HepG2 (cell line): ENCODE measurements around the gene RHBDL3. TPM values are rescaled to one million over a fixed set of nuclear protein-coding genes. Genes with fewer than 3 reads are reported as not detected.

Source experiments
- ATF7 ChIP-seq, 2 experiments: fragments of 450-650 bp in 1 of 2; sonication (generic) in 1 of 2; formaldehyde crosslinking in 1 of 2; IDR thresholded peaks; 2 replicates each; pipeline versions ENCODE4 v1.4.0 to v1.6.1; 2016 to 2020; ENCODE audit warnings: antibody characterized with exemption in 1 of 2, mild to moderate bottlenecking in 1 of 2, missing genetic modification reagents in 1 of 2
- CHCHD3 ChIP-seq: sonication (generic); formaldehyde crosslinking; IDR thresholded peaks from 2 replicates; pipeline ENCODE4 v1.8.0; 2022; ENCODE audit warnings: mild to moderate bottlenecking, missing genetic modification reagents, moderate library complexity
- CREM ChIP-seq, 2 experiments: sonication (generic) in 1 of 2; formaldehyde crosslinking in 1 of 2; IDR thresholded peaks; 2 replicates each; pipeline versions ENCODE4 v1.4.0 to v1.6.1; 2016 to 2020; ENCODE audit warnings: antibody characterized with exemption in 1 of 2, mild to moderate bottlenecking in 1 of 2, missing genetic modification reagents in 1 of 2
- FOXA3 ChIP-seq: IDR thresholded peaks from 2 replicates; pipeline ENCODE4 v1.6.1; 2016; ENCODE audit warnings: missing genetic modification reagents, missing compliant biosample characterization
- GTF3A ChIP-seq: sonication (generic); formaldehyde crosslinking; conservative IDR thresholded peaks from 2 replicates; pipeline ENCODE4 v1.4.0; 2020; ENCODE audit warnings: mild to moderate bottlenecking, missing genetic modification reagents
- HMG20B ChIP-seq: conservative IDR thresholded peaks from 2 replicates; pipeline ENCODE4 v1.6.1; 2016; ENCODE audit warnings: missing genetic modification reagents, missing compliant biosample characterization
- NBN ChIP-seq: fragments of 450-650 bp; conservative IDR thresholded peaks from 2 replicates; pipeline ENCODE4 v1.6.1; 2017
- NFATC3 ChIP-seq: sonication (generic); formaldehyde crosslinking; IDR thresholded peaks from 2 replicates; pipeline ENCODE4 v1.5.1; 2020; ENCODE audit warnings: mild to moderate bottlenecking, missing genetic modification reagents
- NFIB ChIP-seq: sonication (generic); formaldehyde crosslinking; IDR thresholded peaks from 2 replicates; pipeline ENCODE4 v1.9.0; 2021; ENCODE audit warnings: missing genetic modification reagents, mild to moderate bottlenecking, borderline replicate concordance
- PAWR ChIP-seq: sonication (generic); formaldehyde crosslinking; IDR thresholded peaks from 2 replicates; pipeline ENCODE4 v1.4.0; 2020; ENCODE audit warnings: missing genetic modification reagents, mild to moderate bottlenecking, borderline replicate concordance
- PBX3 ChIP-seq: sonication (generic); formaldehyde crosslinking; IDR thresholded peaks from 2 replicates; pipeline ENCODE4 v1.8.1; 2023; ENCODE audit warnings: missing genetic modification reagents, inconsistent platforms, borderline replicate concordance
- SAP130 ChIP-seq: IDR thresholded peaks from 2 replicates; pipeline ENCODE4 v1.6.1; 2016; ENCODE audit warnings: low read depth
- SP1 ChIP-seq, 2 experiments: fragments of 450-650 bp in 1 of 2; sonication (generic) in 1 of 2; formaldehyde crosslinking in 1 of 2; IDR thresholded peaks; 2 replicates each; pipeline versions ENCODE4 v1.4.0 to v1.6.1; 2016 to 2020; ENCODE audit warnings: missing genetic modification reagents in 1 of 2
- SP4 ChIP-seq: sonication (generic); formaldehyde crosslinking; IDR thresholded peaks from 2 replicates; pipeline ENCODE4 v1.8.1; 2023; ENCODE audit warnings: mild to moderate bottlenecking, missing genetic modification reagents
- TBX2 ChIP-seq: sonication (generic); formaldehyde crosslinking; IDR thresholded peaks from 2 replicates; pipeline ENCODE4 v1.5.0; 2020; ENCODE audit warnings: missing genetic modification reagents, mild to moderate bottlenecking, borderline replicate concordance
- YEATS4 ChIP-seq: sonication (generic); formaldehyde crosslinking; IDR thresholded peaks from 2 replicates; pipeline ENCODE4 v1.4.0; 2020; ENCODE audit warnings: missing genetic modification reagents, borderline replicate concordance
- ZBTB38 ChIP-seq: sonication (generic); formaldehyde crosslinking; IDR thresholded peaks from 2 replicates; pipeline ENCODE4 v1.5.1; 2020; ENCODE audit warnings: mild to moderate bottlenecking, missing genetic modification reagents
- ZBTB49 ChIP-seq: sonication (generic); formaldehyde crosslinking; IDR thresholded peaks from 2 replicates; pipeline ENCODE4 v1.4.0; 2020; ENCODE audit warnings: missing genetic modification reagents, borderline replicate concordance
- ZFP37 ChIP-seq: sonication (generic); formaldehyde crosslinking; IDR thresholded peaks from 2 replicates; pipeline ENCODE4 v1.4.0; 2020; ENCODE audit warnings: missing genetic modification reagents, borderline replicate concordance
- polyA plus RNA-seq, 8 experiments: library from polyadenylated mRNA; depleted of rRNA in 3 of 8; stranded (reverse) in 7 of 8; unstranded in 1 of 8; fragments of >200 nt; fragmentation: Illumina TruSeq in 4 of 8; extraction: Trizol in 4 of 8; gene quantifications; 2 replicates each; pipeline versions ENCODE4 v1.2.1 to v1.2.3, GENCODE V29; 2011 to 2016; ENCODE audit warnings: low read depth in 4 of 8, missing spikeins in 1 of 8, mixed read lengths in 1 of 8; ENCODE audit not compliant: insufficient read depth in 1 of 8
- total RNA-seq, 5 experiments: library from RNA; depleted of rRNA; stranded (reverse); fragments of >200 nt; fragmentation: Illumina TruSeq; extraction: Trizol; gene quantifications; 2 replicates each; pipeline ENCODE4 v1.2.3, GENCODE V29; 2016; ENCODE audit warnings: low read depth in 1 of 5
- TF ChIP-seq, protein P1 (sequence below): sonication (generic); formaldehyde crosslinking; IDR thresholded peaks from 2 replicates; pipeline ENCODE4 v1.9.0; 2021; ENCODE audit warnings: missing genetic modification reagents, borderline replicate concordance
- TF ChIP-seq, protein P2 (sequence below): sonication (generic); formaldehyde crosslinking; IDR thresholded peaks from 2 replicates; pipeline ENCODE4 v1.4.0; 2020; ENCODE audit warnings: missing genetic modification reagents

Gene RHBDL3
- total and polyA plus RNA-seq, 2 of the 13 experiments (the other 11 are each of a cell fraction or from before 2014, with no cell fraction given), result 0.09 TPM; not detected in 1

DNA sequence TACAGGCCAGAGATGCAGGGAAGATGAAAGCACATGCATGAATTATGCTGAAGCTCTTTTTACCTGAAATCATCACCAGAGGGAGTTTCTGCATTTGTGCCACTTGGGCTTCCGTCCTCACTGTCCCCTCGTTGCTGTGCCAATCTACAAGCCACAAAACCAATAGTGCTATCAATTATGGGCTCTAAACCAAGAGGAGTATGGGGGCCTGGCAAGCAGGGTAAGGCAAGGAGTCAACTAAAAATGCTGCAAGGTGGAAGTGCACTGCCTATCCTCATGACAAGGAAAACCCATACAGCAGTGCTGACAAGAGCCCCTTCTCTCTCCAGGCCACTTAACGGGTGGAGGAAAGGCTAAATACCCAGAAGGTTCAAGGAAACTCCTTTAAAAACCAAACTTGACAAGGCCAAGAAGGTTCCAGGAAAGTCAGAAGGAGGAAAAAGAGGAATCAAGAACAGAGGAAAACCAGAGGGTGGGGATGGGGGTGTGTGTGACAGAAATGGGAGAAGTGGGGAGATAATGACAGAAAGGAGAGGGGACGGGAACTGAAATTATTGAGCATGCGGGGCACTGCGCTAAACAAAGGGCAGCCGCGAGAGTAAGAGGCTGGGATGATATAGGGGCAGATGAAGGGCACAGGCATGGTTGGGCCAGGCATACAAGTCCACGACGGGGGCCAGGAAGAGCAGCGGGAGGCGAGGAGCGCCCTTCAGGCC is 75.7 kb downstream of the RHBDL3 start (continued):
- TF ChIP-seq, protein P1, sequence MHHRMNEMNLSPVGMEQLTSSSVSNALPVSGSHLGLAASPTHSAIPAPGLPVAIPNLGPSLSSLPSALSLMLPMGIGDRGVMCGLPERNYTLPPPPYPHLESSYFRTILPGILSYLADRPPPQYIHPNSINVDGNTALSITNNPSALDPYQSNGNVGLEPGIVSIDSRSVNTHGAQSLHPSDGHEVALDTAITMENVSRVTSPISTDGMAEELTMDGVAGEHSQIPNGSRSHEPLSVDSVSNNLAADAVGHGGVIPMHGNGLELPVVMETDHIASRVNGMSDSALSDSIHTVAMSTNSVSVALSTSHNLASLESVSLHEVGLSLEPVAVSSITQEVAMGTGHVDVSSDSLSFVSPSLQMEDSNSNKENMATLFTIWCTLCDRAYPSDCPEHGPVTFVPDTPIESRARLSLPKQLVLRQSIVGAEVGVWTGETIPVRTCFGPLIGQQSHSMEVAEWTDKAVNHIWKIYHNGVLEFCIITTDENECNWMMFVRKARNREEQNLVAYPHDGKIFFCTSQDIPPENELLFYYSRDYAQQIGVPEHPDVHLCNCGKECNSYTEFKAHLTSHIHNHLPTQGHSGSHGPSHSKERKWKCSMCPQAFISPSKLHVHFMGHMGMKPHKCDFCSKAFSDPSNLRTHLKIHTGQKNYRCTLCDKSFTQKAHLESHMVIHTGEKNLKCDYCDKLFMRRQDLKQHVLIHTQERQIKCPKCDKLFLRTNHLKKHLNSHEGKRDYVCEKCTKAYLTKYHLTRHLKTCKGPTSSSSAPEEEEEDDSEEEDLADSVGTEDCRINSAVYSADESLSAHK, result no peak
- no peak for TF ChIP-seq GTF3A (CRISPR knock-in tag)
- TF ChIP-seq ZFP37, result no peak
- no peak for TF ChIP-seq ZBTB49 (CRISPR knock-in tag)
- TF ChIP-seq SAP130 (CRISPR knock-in tag), result 0 out of 2 replicates have a peak, but pooled peaks have one; percentile 45
- peak; percentile 22; the same call in 1 of the 2 replicates for TF ChIP-seq FOXA3 (CRISPR knock-in tag)
- TF ChIP-seq SP4 (CRISPR knock-in tag), result no peak
- no peak for TF ChIP-seq ATF7 (IDR thresholded peaks at IDR 0.05)
- TF ChIP-seq ATF7 (CRISPR knock-in tag; IDR thresholded peaks at IDR 0.05), result no peak
- no peak for TF ChIP-seq CREM (IDR thresholded peaks at IDR 0.05)
- TF ChIP-seq CREM (CRISPR knock-in tag; IDR thresholded peaks at IDR 0.05), result no peak
- no peak for TF ChIP-seq NFATC3 (CRISPR knock-in tag)
- TF ChIP-seq SP1 (IDR thresholded peaks at IDR 0.05), result no peak
- TF ChIP-seq SP1 (CRISPR knock-in tag; IDR thresholded peaks at IDR 0.05), result 0 out of 2 replicates have a peak, but pooled peaks have one; percentile 44
- 0 out of 2 replicates have a peak, but pooled peaks have one; percentile 20 for TF ChIP-seq ZBTB38
- no peak for TF ChIP-seq YEATS4 (CRISPR knock-in tag)
- TF ChIP-seq CHCHD3, result no peak
- TF ChIP-seq, protein P2, sequence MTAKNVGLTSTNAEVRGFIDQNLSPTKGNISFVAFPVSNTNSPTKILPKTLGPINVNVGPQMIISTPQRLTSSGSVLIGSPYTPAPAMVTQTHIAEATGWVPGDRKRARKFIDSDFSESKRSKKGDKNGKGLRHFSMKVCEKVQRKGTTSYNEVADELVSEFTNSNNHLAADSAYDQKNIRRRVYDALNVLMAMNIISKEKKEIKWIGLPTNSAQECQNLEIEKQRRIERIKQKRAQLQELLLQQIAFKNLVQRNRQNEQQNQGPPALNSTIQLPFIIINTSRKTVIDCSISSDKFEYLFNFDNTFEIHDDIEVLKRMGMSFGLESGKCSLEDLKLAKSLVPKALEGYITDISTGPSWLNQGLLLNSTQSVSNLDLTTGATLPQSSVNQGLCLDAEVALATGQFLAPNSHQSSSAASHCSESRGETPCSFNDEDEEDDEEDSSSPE (CRISPR knock-in tag), result no peak
- no peak for TF ChIP-seq NFIB (CRISPR knock-in tag)
- TF ChIP-seq HMG20B (CRISPR knock-in tag), result no peak
- TF ChIP-seq PAWR (CRISPR knock-in tag), result no peak
- TF ChIP-seq TBX2 (CRISPR knock-in tag), result 0 out of 2 replicates have a peak, but pooled peaks have one; percentile 6
- no peak for TF ChIP-seq PBX3 (CRISPR knock-in tag)
- no peak for TF ChIP-seq NBN
